ENCODE results near the gene C19orf81. TPM values are rescaled to one million over a fixed set of nuclear protein-coding genes. Genes with fewer than 3 reads are reported as not detected.

C19orf81 gene
- total and polyA plus RNA-seq, 2 donors (not counting 3 experiments of a cell fraction or from before 2014, with no cell fraction given): 0.79 to 2.5 TPM

GRCh38 chr19:50652722-50653121 lies 3.5 kb downstream of the C19orf81 start:
- no peak for TF ChIP-seq GATA2 (IDR thresholded peaks at IDR 0.05; ENCODE audit: insufficient read depth, insufficient read length, low read depth, low read length)
- no peak for TF ChIP-seq EZH2 (IDR thresholded peaks at IDR 0.05; ENCODE audit: borderline replicate concordance, low read depth, low read length, severe bottlenecking)
- TF ChIP-seq POLR2AphosphoS5 (IDR thresholded peaks at IDR 0.05; ENCODE audit: insufficient read depth, low read depth, low read length): no peak
- TF ChIP-seq FOS (IDR thresholded peaks at IDR 0.05; ENCODE audit: borderline replicate concordance, insufficient read depth, low read length): no peak
- no peak for TF ChIP-seq JUN (IDR thresholded peaks at IDR 0.05; ENCODE audit: borderline replicate concordance, insufficient read depth, insufficient read length, low read depth)
- TF ChIP-seq CTCF (IDR thresholded peaks at IDR 0.05; ENCODE audit: extremely low read depth in 1 of 2, insufficient read depth in 1 of 2, low read depth in 1 of 2, low read length in 2 of 2): no peak
- TF ChIP-seq MYC (IDR thresholded peaks at IDR 0.05; ENCODE audit: low read depth, low read length): no peak
- no peak for TF ChIP-seq MAX (IDR thresholded peaks at IDR 0.05; ENCODE audit: insufficient read depth, insufficient read length)
- no peak for TF ChIP-seq POLR2A (IDR thresholded peaks at IDR 0.05; ENCODE audit: low read depth, low read length)
- Histone ChIP-seq H3K4me2 (ENCODE audit: insufficient read depth, low read length) (no peak overlapping the region), H3K9me1 (replicated peaks; ENCODE audit: control insufficient read depth, extremely low read depth, insufficient read depth, low read length) (no peaks in the 10 kb centered on the region), H2AFZ (ENCODE audit: low read depth, low read length) (no peak overlapping the region), H4K20me1 (replicated peaks; ENCODE audit: control insufficient read depth, extremely low read depth, insufficient read depth, low read length) (no peaks in the 10 kb centered on the region), H3K9me3 (replicated peaks; ENCODE audit: control insufficient read depth, insufficient read depth, low read length) (no peaks in the 10 kb centered on the region), H3K27ac (ENCODE audit: insufficient read depth, low read depth, low read length) (no peak overlapping the region), H3K4me3 (replicated peaks in 1 of 3; ENCODE audit: insufficient read depth in 1 of 3, low read depth in 1 of 3, low read length in 3 of 3) (no peak overlapping the region), H3K4me1 (ENCODE audit: control insufficient read depth, extremely low read depth, insufficient read depth, low read length) (peaks cover 2% of the 10 kb centered on the region), H3K27me3 (ENCODE audit: control insufficient read depth in 2 of 2, insufficient read depth in 2 of 2, low read length in 2 of 2) (peaks cover 0 to 5% of the 10 kb centered on the region in 2 experiments), H3K79me2 (ENCODE audit: control insufficient read depth, insufficient read depth, low read length) (no peaks in the 10 kb centered on the region), H3K9ac (replicated peaks; ENCODE audit: extremely low read depth, insufficient read depth, low read length) (no peak overlapping the region), H3K36me3 (ENCODE audit: control insufficient read depth in 2 of 2, extremely low read depth in 1 of 2, insufficient read depth in 2 of 2, low read length in 2 of 2) (no peaks in the 10 kb centered on the region)
- DNase-seq (ENCODE audit: low read depth, low spot score) (no peak), FAIRE-seq (no peak)
- ChIA-PET POLR2A (no interaction called here), CTCF (no interaction called here)
- BruUV-seq (replicated peaks): no TSS peak
- intact Hi-C loops (cut with micrococcal nuclease): no loop called here
- dilution Hi-C loops (cut with MboI; ENCODE audit: extremely low pct_ligation_motif_present, low sequenced_read_pairs): no loop called here

Measured in endothelial cell of umbilical vein (primary cell).